OCI-LY1 (cell line): ENCODE measurements around the gene GDPD2.

Source experiments
- H2AFZ ChIP-seq: fragments of 200-600 bp; sonication (generic), shearing (Covaris generic); 2 replicates; pipeline ENCODE4 v1.6.0; 2014; ENCODE audit warnings: antibody characterized with exemption, mild to moderate bottlenecking, low read length
- H3F3A ChIP-seq: fragments of 200-600 bp; sonication (generic), shearing (Covaris generic); 2 replicates; pipeline ENCODE4 v1.6.0; 2014; ENCODE audit warnings: mild to moderate bottlenecking, antibody characterized with exemption, low read length, moderate library complexity; ENCODE audit not compliant: insufficient read depth
- H3K27ac ChIP-seq: fragments of 200-600 bp; sonication (generic); 2 replicates; pipeline ENCODE4 v1.5.1; 2014; ENCODE audit warnings: low read length, mixed run types, mild to moderate bottlenecking, low read depth; ENCODE audit not compliant: poor library complexity, severe bottlenecking
- H3K27me3 ChIP-seq: fragments of 200-600 bp; sonication (generic); 2 replicates; pipeline ENCODE4 v1.6.0; 2014; ENCODE audit warnings: antibody characterized with exemption, mild to moderate bottlenecking, low read length, moderate library complexity; ENCODE audit not compliant: insufficient read depth
- H3K36me3 ChIP-seq: fragments of 200-600 bp; sonication (generic); 2 replicates; pipeline ENCODE4 v1.6.1; 2014; ENCODE audit warnings: mild to moderate bottlenecking, antibody characterized with exemption, low read length, moderate library complexity, mixed read lengths; ENCODE audit not compliant: insufficient read depth
- H3K4me1 ChIP-seq: fragments of 200-600 bp; sonication (generic); 2 replicates; pipeline ENCODE4 v1.5.1; 2014; ENCODE audit warnings: mild to moderate bottlenecking, low read length, moderate library complexity; ENCODE audit not compliant: insufficient read depth, severe bottlenecking
- H3K4me2 ChIP-seq: fragments of 200-600 bp; sonication (generic), shearing (Covaris generic); 2 replicates; pipeline ENCODE4 v1.6.1; 2014; ENCODE audit warnings: low read length
- H3K4me3 ChIP-seq: fragments of 200-600 bp; sonication (generic); 2 replicates; pipeline ENCODE4 v1.5.1; 2014; ENCODE audit warnings: low read length, low read depth, mild to moderate bottlenecking, mixed read lengths; ENCODE audit not compliant: poor library complexity, severe bottlenecking
- H3K79me2 ChIP-seq: fragments of 200-600 bp; shearing (Covaris generic); 2 replicates; pipeline ENCODE4 v1.6.1; 2016; ENCODE audit warnings: mixed run types, low read length, mixed read lengths; ENCODE audit not compliant: insufficient read depth
- H3K9ac ChIP-seq: fragments of 200-600 bp; sonication (generic), shearing (Covaris generic); 2 replicates; pipeline ENCODE4 v1.6.1; 2014; ENCODE audit warnings: mild to moderate bottlenecking, low read length, mixed read lengths
- H3K9me2 ChIP-seq: fragments of 200-600 bp; sonication (generic), shearing (Covaris generic); 2 replicates; pipeline ENCODE4 v1.6.1; 2014; ENCODE audit warnings: low read depth, mild to moderate bottlenecking, low read length, mixed read lengths
- H3K9me3 ChIP-seq: fragments of 200-600 bp; shearing (Covaris generic); 2 replicates; pipeline ENCODE4 v1.6.1; 2014; ENCODE audit warnings: low read length, mixed read lengths
- H4K20me1 ChIP-seq: fragments of 200-600 bp; sonication (generic), shearing (Covaris generic); 2 replicates; pipeline ENCODE4 v1.6.0; 2016; ENCODE audit warnings: mild to moderate bottlenecking, low read length; ENCODE audit not compliant: insufficient read depth
- EZH2 ChIP-seq: fragments of 200-600 bp; sonication (generic), shearing (Covaris generic); IDR thresholded peaks from 2 replicates; pipeline ENCODE4 v1.8.0; 2017; ENCODE audit warnings: borderline replicate concordance, mixed run types, mild to moderate bottlenecking, antibody characterized with exemption, low read length, moderate library complexity, mixed read lengths
- TF ChIP-seq, protein P1 (sequence below): fragments of 200-600 bp; sonication (generic), shearing (Covaris generic); IDR thresholded peaks from 2 replicates; pipeline ENCODE4 v1.5.1; 2017; ENCODE audit warnings: mild to moderate bottlenecking, antibody characterized with exemption, low read length, moderate library complexity, mixed read lengths

GDPD2 gene

DNA sequence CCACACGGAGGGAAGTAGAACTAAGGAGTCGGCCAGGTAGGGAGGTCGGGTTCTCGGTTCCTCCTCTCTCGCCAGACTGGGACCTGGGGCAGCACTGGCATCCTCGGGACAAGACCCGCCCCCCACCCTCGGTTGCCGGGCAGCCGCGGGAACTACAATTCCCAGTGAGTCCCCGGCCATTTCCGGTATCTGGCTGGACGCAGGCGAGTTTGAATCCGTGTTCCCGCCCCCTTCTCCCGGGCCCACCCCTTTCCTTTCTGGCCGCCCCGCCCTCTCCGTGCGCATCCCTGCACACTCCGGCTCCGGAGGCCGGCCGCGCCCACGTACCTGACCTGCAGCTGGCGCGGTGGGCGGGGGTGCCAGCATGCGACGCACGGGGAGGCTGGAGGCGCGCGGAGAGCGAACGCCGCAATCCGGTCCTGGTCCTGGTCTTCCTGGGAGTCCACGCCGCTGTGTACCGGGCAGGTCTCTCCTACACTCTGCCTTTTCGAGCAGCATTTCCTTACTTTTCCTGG, 11.3 kb downstream of the GDPD2 start:
- peak overlapping the region; percentile 99 for H3K4me2 ChIP-seq
- H3K27me3 ChIP-seq: no peaks in the 10 kb centered on the region
- H3K4me3 ChIP-seq: peak overlapping the region; percentile 87
- H4K20me1 ChIP-seq: no peaks in the 10 kb centered on the region
- H3K9me2 ChIP-seq: no peaks in the 10 kb centered on the region
- H3K9me3 ChIP-seq: no peaks in the 10 kb centered on the region
- no peaks in the 10 kb centered on the region for H3K79me2 ChIP-seq
- no peaks in the 10 kb centered on the region for H3K36me3 ChIP-seq
- no peak overlapping the region for H3K27ac ChIP-seq
- peak overlapping the region; percentile 70; the same call in 1 of the 2 replicates for H2AFZ ChIP-seq
- TF ChIP-seq EZH2: no peak
- TF ChIP-seq, protein P1, sequence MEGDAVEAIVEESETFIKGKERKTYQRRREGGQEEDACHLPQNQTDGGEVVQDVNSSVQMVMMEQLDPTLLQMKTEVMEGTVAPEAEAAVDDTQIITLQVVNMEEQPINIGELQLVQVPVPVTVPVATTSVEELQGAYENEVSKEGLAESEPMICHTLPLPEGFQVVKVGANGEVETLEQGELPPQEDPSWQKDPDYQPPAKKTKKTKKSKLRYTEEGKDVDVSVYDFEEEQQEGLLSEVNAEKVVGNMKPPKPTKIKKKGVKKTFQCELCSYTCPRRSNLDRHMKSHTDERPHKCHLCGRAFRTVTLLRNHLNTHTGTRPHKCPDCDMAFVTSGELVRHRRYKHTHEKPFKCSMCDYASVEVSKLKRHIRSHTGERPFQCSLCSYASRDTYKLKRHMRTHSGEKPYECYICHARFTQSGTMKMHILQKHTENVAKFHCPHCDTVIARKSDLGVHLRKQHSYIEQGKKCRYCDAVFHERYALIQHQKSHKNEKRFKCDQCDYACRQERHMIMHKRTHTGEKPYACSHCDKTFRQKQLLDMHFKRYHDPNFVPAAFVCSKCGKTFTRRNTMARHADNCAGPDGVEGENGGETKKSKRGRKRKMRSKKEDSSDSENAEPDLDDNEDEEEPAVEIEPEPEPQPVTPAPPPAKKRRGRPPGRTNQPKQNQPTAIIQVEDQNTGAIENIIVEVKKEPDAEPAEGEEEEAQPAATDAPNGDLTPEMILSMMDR: no peak
- peaks cover 11% of the 10 kb centered on the region for H3K4me1 ChIP-seq
- H3K9ac ChIP-seq: peak overlapping the region; percentile 91
- H3F3A ChIP-seq: no peaks in the 10 kb centered on the region

DNA sequence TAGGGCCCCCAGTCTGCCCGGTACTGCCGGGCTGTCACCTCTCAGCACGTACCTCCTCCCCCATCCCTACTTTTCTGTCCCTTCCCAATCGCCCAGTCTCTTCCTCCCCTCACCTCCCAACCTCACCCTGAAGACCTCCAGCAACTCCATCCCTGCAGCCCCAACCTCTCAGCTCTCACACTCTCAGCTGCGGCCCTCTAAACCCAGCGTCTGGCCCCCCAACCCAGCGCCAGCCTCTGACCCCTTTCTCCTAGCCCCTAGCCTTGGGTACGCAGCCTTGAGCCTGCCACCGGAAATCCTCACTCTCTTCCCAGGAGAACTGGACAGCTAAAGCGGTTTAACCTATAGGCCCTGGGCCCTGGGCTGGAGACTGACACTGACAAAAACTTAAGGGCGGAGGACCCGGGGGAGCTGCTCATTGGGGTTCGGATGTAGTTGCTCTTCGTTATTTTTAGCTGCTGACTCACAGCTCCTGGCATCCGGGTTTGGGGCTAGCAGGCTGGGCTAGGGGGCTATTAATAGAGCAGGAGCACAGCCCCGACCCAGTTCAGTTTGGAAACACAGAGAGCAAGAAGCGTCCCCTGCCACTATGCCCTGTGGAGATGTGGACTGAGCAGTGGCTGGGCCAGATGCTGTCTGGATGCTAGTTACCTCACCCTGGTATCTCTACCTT, 11.9 kb downstream of the GDPD2 start:
- Histone ChIP-seq H3K4me2 (peak overlapping the region; percentile 99), H3F3A (no peaks in the 10 kb centered on the region), H3K4me3 (peak overlapping the region; percentile 87), H3K9me2 (no peaks in the 10 kb centered on the region), H3K4me1 (peaks cover 11% of the 10 kb centered on the region), H2AFZ (no peak overlapping the region), H3K27ac (no peak overlapping the region), H3K79me2 (no peaks in the 10 kb centered on the region), H3K9me3 (no peaks in the 10 kb centered on the region), H3K36me3 (no peaks in the 10 kb centered on the region), H4K20me1 (no peaks in the 10 kb centered on the region), H3K27me3 (no peaks in the 10 kb centered on the region), H3K9ac (no peak overlapping the region)
- TF ChIP-seq, protein P1: no peak
- no peak for TF ChIP-seq EZH2

DNA sequence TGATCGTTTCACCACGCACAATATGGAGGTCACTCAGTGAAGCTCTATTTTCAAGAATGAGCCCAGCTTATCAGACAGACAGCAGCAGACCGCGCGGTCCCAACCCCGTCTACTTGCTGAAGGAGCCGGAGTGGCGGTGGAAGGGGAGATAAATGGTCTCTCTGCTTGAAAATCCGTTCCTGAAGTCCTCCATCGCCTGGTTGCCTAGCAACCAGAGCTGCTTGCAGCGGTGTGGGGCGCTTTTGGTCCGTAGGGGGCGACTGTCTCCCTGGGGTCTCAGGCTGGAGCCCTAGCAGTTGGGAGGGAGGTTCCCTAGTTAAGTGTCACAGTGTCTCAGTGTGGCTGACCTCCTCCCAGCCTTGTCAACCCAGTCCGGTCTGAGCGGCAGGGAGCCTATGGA, 13.2 kb downstream of the GDPD2 start:
- H3K27me3 ChIP-seq: no peaks in the 10 kb centered on the region
- H3K9ac ChIP-seq: no peak overlapping the region
- H3K4me1 ChIP-seq: peaks cover 11% of the 10 kb centered on the region
- H2AFZ ChIP-seq: no peak overlapping the region
- H3K79me2 ChIP-seq: no peaks in the 10 kb centered on the region
- no peak overlapping the region for H3K4me3 ChIP-seq
- H3F3A ChIP-seq: no peaks in the 10 kb centered on the region
- no peaks in the 10 kb centered on the region for H3K9me3 ChIP-seq
- no peaks in the 10 kb centered on the region for H3K9me2 ChIP-seq
- no peak overlapping the region for H3K27ac ChIP-seq
- H4K20me1 ChIP-seq: no peaks in the 10 kb centered on the region
- no peaks in the 10 kb centered on the region for H3K36me3 ChIP-seq
- TF ChIP-seq, protein P1: peak; percentile 46
- TF ChIP-seq EZH2: no peak
- H3K4me2 ChIP-seq: no peak overlapping the region
